GM12873 (cell line): ENCODE results near the gene IDUA.

ENCODE experiments used
- CTCF ChIP-seq: IDR thresholded peaks from 2 replicates; pipeline ENCODE4 v1.5.1; 2012; ENCODE audit warnings: low read depth, mild to moderate bottlenecking, moderate library complexity, low read length, control low read depth; ENCODE audit not compliant: insufficient read depth; ENCODE audit errors: missing control alignments

The IDUA gene

GRCh38 chr4:972651-973424, 14.0 kb upstream of the IDUA start:
- no peak for TF ChIP-seq CTCF

GRCh38 chr4:973431-974397, 13.1 kb upstream of the IDUA start, which contains the start of gene DGKQ:
DGKQ (minus strand) TSS chr4:973569; CDS start chr4:973482, 87 bp downstream.
- no peak for TF ChIP-seq CTCF

- no peak for TF ChIP-seq CTCF
These were observed 12.2 kb upstream of the IDUA start for GRCh38 chr4:974668-975067.

GRCh38 chr4:978957-979701, 7.7 kb upstream of the IDUA start:
- no peak for TF ChIP-seq CTCF

GRCh38 chr4:982291-982690, 4.6 kb upstream of the IDUA start:
- TF ChIP-seq CTCF = no peak

- TF ChIP-seq CTCF = no peak
These were observed 4.0 kb upstream of the IDUA start for GRCh38 chr4:982814-983213.
